WERI-Rb-1 (cell line): Measurements from ENCODE around the gene NLRP1.
A peak's percentile ranks its signal among the peaks of the same experiment; 100 is the strongest.

Source experiments
- DNase-seq: peaks from one replicate; pipeline ENCODE4 v3.0.0-alpha.2; 2020
- H3K27ac ChIP-seq: fragments of 250-450 bp; sonication (Bioruptor Pico); 2 replicates; pipeline ENCODE4 v1.5.1; 2020; ENCODE audit warnings: mild to moderate bottlenecking, moderate library complexity
- H3K27me3 ChIP-seq: fragments of 250-450 bp; sonication (Bioruptor Pico); 2 replicates; pipeline ENCODE4 v1.5.1; 2021; ENCODE audit warnings: mild to moderate bottlenecking, low read depth, moderate library complexity; ENCODE audit not compliant: insufficient read depth, severe bottlenecking
- H3K36me3 ChIP-seq: fragments of 250-450 bp; sonication (Bioruptor Pico); 2 replicates; pipeline ENCODE4 v1.5.1; 2020; ENCODE audit warnings: mild to moderate bottlenecking, moderate library complexity
- H3K4me3 ChIP-seq: 2 replicates; pipeline ENCODE4 v1.5.1; 2011; ENCODE audit warnings: low read depth, mild to moderate bottlenecking, control low read depth, low read length
- H3K9me3 ChIP-seq: fragments of 250-450 bp; sonication (Bioruptor Pico); 2 replicates; pipeline ENCODE4 v1.5.1; 2021; ENCODE audit warnings: mild to moderate bottlenecking, moderate library complexity; ENCODE audit not compliant: severe bottlenecking
- TF ChIP-seq, protein P1 (sequence below): IDR thresholded peaks from 2 replicates; pipeline ENCODE4 v1.5.1; 2011; ENCODE audit warnings: low read depth, mild to moderate bottlenecking, control low read depth, inconsistent platforms, low read length

Gene NLRP1

DNA sequence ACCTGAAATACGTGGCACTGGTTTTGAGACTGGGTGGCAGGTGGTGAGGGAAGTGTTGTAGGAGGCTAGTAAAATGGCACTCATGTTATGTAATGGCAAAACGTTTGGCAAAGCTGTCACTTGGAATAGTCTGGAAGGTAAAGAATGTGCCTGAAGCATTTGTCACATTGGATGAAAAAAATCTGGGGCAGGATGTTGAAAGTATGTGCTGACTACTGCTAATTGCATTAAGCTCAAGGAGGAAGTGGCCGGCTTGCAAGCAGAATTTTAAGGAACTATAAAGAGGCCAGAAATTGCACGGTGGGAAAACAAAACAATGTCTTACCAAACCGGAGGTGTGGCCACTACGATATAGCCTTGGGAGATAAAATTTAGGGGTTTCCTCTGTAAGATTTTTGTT, 26.6 kb upstream of the NLRP1 start:
- Histone ChIP-seq H3K4me3 (no peak overlapping the region), H3K27me3 (no peaks in the 10 kb centered on the region), H3K36me3 (no peaks in the 10 kb centered on the region), H3K9me3 (peaks cover 3% of the 10 kb centered on the region), H3K27ac (no peak overlapping the region)
- TF ChIP-seq, protein P1, sequence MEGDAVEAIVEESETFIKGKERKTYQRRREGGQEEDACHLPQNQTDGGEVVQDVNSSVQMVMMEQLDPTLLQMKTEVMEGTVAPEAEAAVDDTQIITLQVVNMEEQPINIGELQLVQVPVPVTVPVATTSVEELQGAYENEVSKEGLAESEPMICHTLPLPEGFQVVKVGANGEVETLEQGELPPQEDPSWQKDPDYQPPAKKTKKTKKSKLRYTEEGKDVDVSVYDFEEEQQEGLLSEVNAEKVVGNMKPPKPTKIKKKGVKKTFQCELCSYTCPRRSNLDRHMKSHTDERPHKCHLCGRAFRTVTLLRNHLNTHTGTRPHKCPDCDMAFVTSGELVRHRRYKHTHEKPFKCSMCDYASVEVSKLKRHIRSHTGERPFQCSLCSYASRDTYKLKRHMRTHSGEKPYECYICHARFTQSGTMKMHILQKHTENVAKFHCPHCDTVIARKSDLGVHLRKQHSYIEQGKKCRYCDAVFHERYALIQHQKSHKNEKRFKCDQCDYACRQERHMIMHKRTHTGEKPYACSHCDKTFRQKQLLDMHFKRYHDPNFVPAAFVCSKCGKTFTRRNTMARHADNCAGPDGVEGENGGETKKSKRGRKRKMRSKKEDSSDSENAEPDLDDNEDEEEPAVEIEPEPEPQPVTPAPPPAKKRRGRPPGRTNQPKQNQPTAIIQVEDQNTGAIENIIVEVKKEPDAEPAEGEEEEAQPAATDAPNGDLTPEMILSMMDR: no peak
- no peak for DNase-seq

DNA sequence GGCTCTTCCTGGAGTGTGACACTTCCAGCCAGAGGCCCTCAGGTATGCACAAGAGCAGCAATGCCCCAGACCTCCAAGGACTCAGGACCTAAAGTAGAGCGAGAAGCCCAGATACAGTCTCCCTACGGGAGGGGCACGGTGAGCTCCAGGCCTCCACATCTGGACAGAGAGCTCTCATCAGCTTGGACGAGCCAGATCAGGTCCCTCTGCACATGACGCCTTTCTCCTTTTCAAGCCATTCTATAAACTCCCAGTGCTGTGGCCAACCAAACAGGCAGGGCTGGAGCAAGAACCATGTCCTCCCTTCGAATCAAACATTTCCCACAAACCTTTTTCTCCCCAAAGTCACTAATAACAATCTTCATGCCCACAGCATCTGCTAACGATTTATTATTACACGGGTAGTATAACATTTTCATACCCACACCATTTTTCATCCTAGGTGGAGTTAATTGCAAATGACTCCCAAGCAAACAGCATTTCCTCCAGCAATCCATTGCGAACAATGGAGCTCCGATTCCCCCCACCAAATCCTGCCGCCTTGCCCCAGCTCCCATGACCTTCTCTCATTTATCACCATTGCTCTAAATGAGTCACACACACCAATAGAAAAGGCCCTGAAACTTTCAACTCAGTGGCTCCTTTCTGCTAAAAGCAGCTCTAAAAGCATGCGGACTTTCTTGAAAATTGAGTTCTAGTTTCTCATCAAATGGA, 24.2 kb upstream of the NLRP1 start:
- Histone ChIP-seq H3K27me3 (no peaks in the 10 kb centered on the region), H3K9me3 (peaks cover 3% of the 10 kb centered on the region), H3K36me3 (no peaks in the 10 kb centered on the region), H3K4me3 (no peak overlapping the region), H3K27ac (no peak overlapping the region)
- TF ChIP-seq, protein P1: no peak
- no peak for DNase-seq

DNA sequence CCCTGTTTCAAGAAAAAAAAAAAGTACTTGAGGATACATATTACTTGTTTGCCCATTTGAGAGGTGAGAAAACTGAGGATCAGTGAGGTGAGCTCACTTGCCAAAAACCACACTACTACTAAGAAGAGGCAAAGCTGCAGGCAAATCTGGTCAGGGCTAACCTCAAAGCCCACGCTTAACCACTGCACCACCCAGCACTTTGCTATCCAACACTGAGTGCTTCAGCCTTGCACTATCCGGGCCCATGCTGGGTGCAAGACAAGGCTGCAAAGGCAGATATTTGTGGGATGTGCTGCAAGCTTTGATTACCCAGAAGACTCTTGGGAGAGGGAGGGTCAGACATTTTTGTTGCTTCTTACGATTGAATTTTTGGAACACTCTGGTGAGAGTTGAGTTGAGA, 23.6 kb upstream of the NLRP1 start:
- TF ChIP-seq, protein P1: no peak
- Histone ChIP-seq H3K27me3 (no peaks in the 10 kb centered on the region), H3K27ac (no peak overlapping the region), H3K36me3 (no peaks in the 10 kb centered on the region), H3K9me3 (peaks cover 3% of the 10 kb centered on the region), H3K4me3 (no peak overlapping the region)
- no peak for DNase-seq

DNA sequence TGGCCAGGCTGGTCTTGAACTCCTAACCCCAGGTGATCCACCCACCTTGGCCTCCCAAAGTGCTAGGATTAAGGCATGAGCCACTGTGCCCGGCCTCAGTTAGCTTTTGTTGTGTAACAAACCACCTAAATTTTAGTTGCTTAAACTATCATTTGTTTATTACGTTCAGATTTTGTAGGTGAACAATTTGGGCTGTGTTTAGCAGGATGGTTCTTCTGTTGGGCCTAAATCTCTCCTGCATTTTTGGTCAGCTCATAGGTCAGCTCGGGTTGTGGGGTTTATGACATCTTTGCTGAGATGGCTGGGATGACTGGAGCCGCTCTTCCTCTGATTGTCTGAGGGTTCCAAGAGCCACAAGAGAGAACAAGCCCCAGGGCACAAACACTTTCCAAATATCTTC, 21.1 kb upstream of the NLRP1 start:
- no peaks in the 10 kb centered on the region for H3K9me3 ChIP-seq
- TF ChIP-seq, protein P1: no peak
- no peaks in the 10 kb centered on the region for H3K36me3 ChIP-seq
- no peaks in the 10 kb centered on the region for H3K27me3 ChIP-seq
- DNase-seq: no peak
- no peak overlapping the region for H3K4me3 ChIP-seq
- no peak overlapping the region for H3K27ac ChIP-seq

DNA sequence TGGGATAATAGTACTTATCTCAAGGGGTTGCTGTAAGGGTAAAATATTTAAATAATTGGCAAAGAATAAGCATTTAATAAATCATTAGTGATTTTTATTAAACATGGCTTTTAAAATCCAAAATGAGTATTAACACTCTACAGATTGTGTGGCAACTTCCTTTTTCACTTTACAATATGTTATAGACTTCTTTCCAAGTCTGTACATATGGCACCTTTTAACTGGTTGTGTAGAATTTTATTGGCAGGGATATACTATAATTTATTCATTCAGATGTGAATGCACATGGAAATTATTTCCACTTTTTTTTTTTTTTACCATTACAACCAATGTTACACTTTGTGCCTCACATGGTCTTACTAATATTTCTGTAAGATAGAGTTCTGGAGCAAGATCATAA, 15.7 kb upstream of the NLRP1 start:
- TF ChIP-seq, protein P1: no peak
- no peaks in the 10 kb centered on the region for H3K27me3 ChIP-seq
- H3K36me3 ChIP-seq: no peaks in the 10 kb centered on the region
- H3K4me3 ChIP-seq: no peak overlapping the region
- H3K9me3 ChIP-seq: no peaks in the 10 kb centered on the region
- H3K27ac ChIP-seq: no peak overlapping the region
- DNase-seq: no peak

DNA sequence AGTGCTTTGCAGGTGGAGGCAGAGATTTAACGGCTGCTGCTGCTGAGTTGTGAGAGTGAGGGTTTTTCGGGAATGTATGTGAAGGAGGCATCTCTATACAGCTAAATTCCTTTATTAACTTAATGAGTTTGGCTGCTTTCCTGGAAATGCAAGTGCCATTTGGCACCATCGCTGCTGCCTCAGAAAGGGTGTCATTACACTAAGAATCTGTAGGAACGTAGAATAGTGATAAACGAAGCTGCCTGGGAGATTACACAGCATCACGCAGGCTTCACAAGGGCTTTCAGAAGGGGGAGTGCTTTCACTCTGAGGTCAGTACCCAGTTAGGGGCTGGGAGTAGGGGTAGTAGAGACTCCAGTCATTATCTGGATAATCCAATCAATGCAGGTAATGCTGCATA, 14.1 kb upstream of the NLRP1 start:
- H3K4me3 ChIP-seq: no peak overlapping the region
- TF ChIP-seq, protein P1: 0 out of 2 replicates have a peak, but pooled peaks have one; percentile 5
- H3K9me3 ChIP-seq: no peaks in the 10 kb centered on the region
- H3K36me3 ChIP-seq: no peaks in the 10 kb centered on the region
- H3K27ac ChIP-seq: peak overlapping the region; percentile 40; the same call in 1 of the 2 replicates
- no peaks in the 10 kb centered on the region for H3K27me3 ChIP-seq
- DNase-seq: peak; percentile 30
